Astrocyte (in vitro differentiated cells and primary cell): Measurements from ENCODE around the gene TEX26.

ENCODE experiments used
- EZH2 ChIP-seq: IDR thresholded peaks from 2 replicates; pipeline ENCODE4 v1.6.1; 2012; ENCODE audit warnings: mild to moderate bottlenecking, low read length, inconsistent platforms; ENCODE audit not compliant: insufficient read depth
- TF ChIP-seq, protein P1 (sequence below): IDR thresholded peaks from 2 replicates; pipeline ENCODE4 v1.5.1; 2011; ENCODE audit warnings: low read depth, mild to moderate bottlenecking, inconsistent platforms, low read length, moderate library complexity; ENCODE audit not compliant: insufficient read depth

DNA sequence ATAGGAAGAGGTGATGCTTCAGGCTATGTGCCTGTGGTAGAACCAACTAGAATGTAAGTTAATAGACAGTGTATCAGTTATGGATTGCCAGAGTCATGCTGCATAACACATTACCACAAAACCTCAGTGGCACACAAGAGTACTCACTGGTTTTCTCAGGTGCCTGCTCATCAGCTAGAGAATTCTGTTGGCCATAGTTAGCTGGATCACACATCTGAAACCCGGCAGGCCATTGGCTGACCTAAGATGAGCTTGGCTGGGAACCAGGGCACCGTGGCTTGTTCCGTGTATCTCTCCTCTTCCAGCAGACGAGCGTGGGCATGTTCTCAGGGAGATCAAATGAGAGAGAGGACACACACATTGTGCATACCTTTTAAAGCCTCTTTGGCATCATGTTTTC lies 76.7 kb downstream of the TEX26 start:
- TF ChIP-seq, protein P1, sequence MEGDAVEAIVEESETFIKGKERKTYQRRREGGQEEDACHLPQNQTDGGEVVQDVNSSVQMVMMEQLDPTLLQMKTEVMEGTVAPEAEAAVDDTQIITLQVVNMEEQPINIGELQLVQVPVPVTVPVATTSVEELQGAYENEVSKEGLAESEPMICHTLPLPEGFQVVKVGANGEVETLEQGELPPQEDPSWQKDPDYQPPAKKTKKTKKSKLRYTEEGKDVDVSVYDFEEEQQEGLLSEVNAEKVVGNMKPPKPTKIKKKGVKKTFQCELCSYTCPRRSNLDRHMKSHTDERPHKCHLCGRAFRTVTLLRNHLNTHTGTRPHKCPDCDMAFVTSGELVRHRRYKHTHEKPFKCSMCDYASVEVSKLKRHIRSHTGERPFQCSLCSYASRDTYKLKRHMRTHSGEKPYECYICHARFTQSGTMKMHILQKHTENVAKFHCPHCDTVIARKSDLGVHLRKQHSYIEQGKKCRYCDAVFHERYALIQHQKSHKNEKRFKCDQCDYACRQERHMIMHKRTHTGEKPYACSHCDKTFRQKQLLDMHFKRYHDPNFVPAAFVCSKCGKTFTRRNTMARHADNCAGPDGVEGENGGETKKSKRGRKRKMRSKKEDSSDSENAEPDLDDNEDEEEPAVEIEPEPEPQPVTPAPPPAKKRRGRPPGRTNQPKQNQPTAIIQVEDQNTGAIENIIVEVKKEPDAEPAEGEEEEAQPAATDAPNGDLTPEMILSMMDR = no peak
- TF ChIP-seq EZH2 = no peak
